ACHN (cell line): Measurements from ENCODE around the gene KRT81.
A peak's percentile ranks its signal among the peaks of the same experiment; 100 is the strongest.
"Not testable (repeated sequence)": the region's sequence is repeated elsewhere in the genome, so short reads cannot be mapped to it uniquely, and the experiment has no call there.

Experiments used
- DNase-seq: peaks from one replicate; pipeline ENCODE4 v3.0.0-alpha.2; 2015
- in situ Hi-C: cut with HindIII; loops from 2 replicates; pipeline ENCODE4 v1.10.0; 2017; ENCODE audit warnings: low sequenced_read_pairs, low pct_ligation_motif_present, low pct_unique_long_range_greater_than_20kb

The KRT81 gene

GRCh38 chr12:52259657-52260243 is 31.6 kb downstream of the KRT81 start:
- in situ Hi-C loops, result no loop called here
- DNase-seq, result no peak

- in situ Hi-C loops, result no loop called here
- DNase-seq, result no peak
These were observed 32.9 kb downstream of the KRT81 start for GRCh38 chr12:52258335-52258901.

- DNase-seq, in situ Hi-C loops: not testable (repeated sequence)
These were observed 33.4 kb downstream of the KRT81 start for GRCh38 chr12:52257922-52258321.

GRCh38 chr12:52257074-52257551 is 34.2 kb downstream of the KRT81 start:
- no peak for DNase-seq
- in situ Hi-C loops, result no loop called here

GRCh38 chr12:52256584-52256935 is 34.8 kb downstream of the KRT81 start:
- in situ Hi-C loops, result no loop called here
- no peak for DNase-seq

GRCh38 chr12:52255926-52256583 is 35.3 kb downstream of the KRT81 start:
- DNase-seq, result no peak
- in situ Hi-C loops, result no loop called here

- in situ Hi-C loops, result no loop called here
These were observed 36.2 kb downstream of the KRT81 start for GRCh38 chr12:52254965-52255751.

GRCh38 chr12:52254180-52254964 is 37.0 kb downstream of the KRT81 start:
- in situ Hi-C loops, result no loop called here
- no peak for DNase-seq

More at GRCh38 chr12:52254965-52255751, 36.2 kb downstream of the KRT81 start:
- no peak for DNase-seq

GRCh38 chr12:52253391-52254179 is 37.7 kb downstream of the KRT81 start:
- DNase-seq, result no peak
- in situ Hi-C loops, result no loop called here

GRCh38 chr12:52252728-52253343 is 38.5 kb downstream of the KRT81 start:
- peak; percentile 92 for DNase-seq
- in situ Hi-C loops, result no loop called here

GRCh38 chr12:52252175-52252615 is 39.1 kb downstream of the KRT81 start:
- peak; percentile 57 for DNase-seq
- in situ Hi-C loops, result not testable (repeated sequence)

GRCh38 chr12:52251367-52252051 is 39.8 kb downstream of the KRT81 start:
- in situ Hi-C loops, result no loop called here
- DNase-seq, result no peak

- in situ Hi-C loops, result no loop called here
- DNase-seq, result no peak
These were observed 41.0 kb downstream of the KRT81 start for GRCh38 chr12:52250048-52250990.

- in situ Hi-C loops, result no loop called here
- DNase-seq, result no peak
These were observed 41.8 kb downstream of the KRT81 start for GRCh38 chr12:52249511-52250047.

- no peak for DNase-seq
- in situ Hi-C loops, result no loop called here
These were observed 42.5 kb downstream of the KRT81 start for GRCh38 chr12:52248541-52249461.
